Measurements from ENCODE around the gene SFT2D1. TPM values are rescaled to one million over a fixed set of nuclear protein-coding genes. Genes with fewer than 3 reads are reported as not detected.

SFT2D1 gene
- total RNA-seq, 4 donors from 2014 or later: 35.2 to 65.4 (median 50.3) TPM

GRCh38 chr6:166348305-166348949, 6.1 kb upstream of the SFT2D1 start:
- TF ChIP-seq CTCF (IDR thresholded peaks at IDR 0.05; ENCODE audit: low read depth): no peak

GRCh38 chr6:166346965-166347364, 4.6 kb upstream of the SFT2D1 start:
- no peak for TF ChIP-seq CTCF (IDR thresholded peaks at IDR 0.05; ENCODE audit: low read depth)

- no peak for TF ChIP-seq CTCF (IDR thresholded peaks at IDR 0.05; ENCODE audit: low read depth)
These were observed 4.1 kb upstream of the SFT2D1 start for GRCh38 chr6:166346449-166346848.

GRCh38 chr6:166344240-166344639, 1.9 kb upstream of the SFT2D1 start:
- no peak for TF ChIP-seq CTCF (IDR thresholded peaks at IDR 0.05; ENCODE audit: low read depth)

GRCh38 chr6:166343150-166343487, 774 bp upstream of the SFT2D1 start:
- TF ChIP-seq CTCF (IDR thresholded peaks at IDR 0.05; ENCODE audit: low read depth): no peak

- TF ChIP-seq CTCF (IDR thresholded peaks at IDR 0.05; ENCODE audit: low read depth): no peak
These were observed 382 bp downstream of the SFT2D1 start for GRCh38 chr6:166341977-166342348.

- TF ChIP-seq CTCF (IDR thresholded peaks at IDR 0.05; ENCODE audit: low read depth): no peak
These were observed 881 bp downstream of the SFT2D1 start for GRCh38 chr6:166341464-166341863.

Data from subcutaneous adipose tissue (tissue), 4 donors.